Ammon's horn (tissue), 1 donor: ENCODE results near the gene DNAH1.

Experiments
- DNase-seq: peaks from one replicate; pipeline ENCODE4 v3.0.0-alpha.2; 2016; ENCODE audit warnings: low spot score

The DNAH1 gene

DNA sequence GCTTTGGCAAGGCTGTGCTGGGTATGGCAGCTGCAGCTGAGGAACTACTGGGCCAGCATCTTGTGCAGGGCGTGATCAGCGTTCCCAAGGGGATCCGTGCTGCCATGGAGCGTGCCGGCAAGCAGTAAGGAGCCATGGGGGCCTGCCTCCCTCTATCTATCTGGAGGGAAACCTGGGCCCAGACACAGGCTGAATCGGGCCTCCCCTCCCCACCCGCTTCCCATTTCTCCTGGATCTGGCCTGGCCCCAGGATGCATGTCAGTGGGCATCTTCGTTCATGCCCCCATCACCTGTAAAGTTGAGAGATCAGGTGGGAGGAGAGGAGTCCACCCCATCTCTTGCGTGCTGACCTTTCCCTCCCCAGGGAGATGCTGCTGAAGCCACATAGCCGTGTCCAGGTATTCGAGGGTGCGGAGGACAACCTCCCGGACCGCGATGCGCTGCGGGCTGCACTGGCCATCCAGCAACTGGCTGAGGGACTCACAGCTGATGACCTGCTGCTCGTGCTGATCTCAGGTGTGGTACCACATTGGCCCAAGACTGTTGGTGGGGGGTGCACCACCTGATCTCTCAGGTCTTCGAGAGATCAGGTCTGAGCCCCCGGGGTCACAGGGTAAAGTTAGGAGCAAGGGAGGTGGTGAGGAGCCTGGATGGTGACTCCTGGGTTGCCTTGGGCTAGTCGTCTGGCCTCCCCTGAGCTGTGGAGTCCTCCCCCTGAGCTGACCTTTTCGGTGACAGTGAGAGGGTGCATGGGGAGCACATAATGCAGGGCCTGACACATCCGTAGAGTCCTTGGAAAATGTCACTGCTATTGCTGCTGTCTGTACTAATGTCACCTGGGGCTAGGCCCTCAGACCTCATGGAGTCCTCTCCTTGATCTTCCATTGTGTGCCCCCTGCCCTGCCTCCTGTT is 25.3 kb upstream of the DNAH1 start:
- no peak for DNase-seq

DNA sequence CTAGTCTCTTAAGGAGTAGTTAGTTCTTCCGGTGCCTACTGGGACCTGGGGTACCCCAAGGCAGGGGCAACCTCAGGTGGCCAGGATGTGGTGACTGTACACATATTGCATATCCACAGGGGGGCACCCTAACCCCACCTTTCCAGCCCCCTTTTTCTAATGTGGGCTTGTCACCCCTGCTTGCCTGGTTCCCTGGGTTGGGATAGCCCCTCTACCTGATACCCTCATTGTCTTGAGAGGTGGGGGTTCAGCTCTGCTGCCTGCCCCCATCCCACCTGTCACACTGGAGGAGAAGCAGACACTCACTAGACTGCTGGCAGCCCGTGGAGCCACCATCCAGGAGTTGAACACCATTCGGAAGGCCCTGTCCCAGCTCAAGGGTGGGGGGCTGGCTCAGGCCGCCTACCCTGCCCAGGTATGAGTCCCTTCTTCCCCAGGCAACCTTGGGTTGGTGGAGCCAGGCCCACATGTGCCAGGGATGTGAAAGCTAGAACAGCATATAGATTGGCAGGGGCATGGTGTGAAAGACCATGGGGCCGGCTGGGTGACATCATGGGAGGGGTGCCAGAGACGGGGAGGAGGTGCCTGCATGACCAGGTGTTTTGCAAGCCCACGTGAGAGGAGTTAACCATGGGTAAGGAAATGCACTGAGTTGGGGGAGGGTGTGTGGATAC is 24.5 kb upstream of the DNAH1 start:
- DNase-seq = no peak

DNA sequence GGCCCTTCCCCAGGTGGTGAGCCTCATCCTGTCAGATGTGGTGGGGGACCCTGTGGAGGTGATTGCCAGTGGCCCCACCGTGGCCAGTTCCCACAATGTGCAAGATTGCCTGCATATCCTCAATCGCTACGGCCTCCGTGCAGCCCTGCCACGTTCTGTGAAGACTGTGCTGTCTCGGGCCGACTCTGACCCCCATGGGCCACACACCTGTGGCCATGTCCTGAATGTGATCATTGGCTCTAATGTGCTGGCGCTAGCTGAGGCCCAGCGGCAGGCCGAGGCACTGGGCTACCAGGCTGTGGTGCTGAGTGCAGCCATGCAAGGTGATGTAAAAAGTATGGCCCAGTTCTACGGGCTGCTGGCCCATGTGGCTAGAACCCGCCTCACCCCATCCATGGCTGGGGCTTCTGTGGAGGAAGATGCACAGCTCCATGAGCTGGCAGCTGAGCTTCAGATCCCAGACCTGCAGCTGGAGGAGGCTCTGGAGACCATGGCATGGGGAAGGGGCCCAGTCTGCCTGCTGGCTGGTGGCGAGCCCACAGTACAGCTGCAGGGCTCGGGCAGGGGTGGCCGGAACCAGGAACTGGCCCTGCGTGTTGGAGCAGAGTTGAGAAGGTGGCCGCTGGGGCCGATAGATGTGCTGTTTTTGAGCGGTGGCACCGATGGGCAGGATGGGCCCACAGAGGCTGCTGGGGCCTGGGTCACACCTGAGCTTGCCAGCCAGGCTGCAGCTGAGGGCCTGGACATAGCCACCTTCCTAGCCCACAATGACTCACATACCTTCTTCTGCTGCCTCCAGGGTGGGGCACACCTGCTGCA is 23.7 kb upstream of the DNAH1 start:
- no peak for DNase-seq

DNA sequence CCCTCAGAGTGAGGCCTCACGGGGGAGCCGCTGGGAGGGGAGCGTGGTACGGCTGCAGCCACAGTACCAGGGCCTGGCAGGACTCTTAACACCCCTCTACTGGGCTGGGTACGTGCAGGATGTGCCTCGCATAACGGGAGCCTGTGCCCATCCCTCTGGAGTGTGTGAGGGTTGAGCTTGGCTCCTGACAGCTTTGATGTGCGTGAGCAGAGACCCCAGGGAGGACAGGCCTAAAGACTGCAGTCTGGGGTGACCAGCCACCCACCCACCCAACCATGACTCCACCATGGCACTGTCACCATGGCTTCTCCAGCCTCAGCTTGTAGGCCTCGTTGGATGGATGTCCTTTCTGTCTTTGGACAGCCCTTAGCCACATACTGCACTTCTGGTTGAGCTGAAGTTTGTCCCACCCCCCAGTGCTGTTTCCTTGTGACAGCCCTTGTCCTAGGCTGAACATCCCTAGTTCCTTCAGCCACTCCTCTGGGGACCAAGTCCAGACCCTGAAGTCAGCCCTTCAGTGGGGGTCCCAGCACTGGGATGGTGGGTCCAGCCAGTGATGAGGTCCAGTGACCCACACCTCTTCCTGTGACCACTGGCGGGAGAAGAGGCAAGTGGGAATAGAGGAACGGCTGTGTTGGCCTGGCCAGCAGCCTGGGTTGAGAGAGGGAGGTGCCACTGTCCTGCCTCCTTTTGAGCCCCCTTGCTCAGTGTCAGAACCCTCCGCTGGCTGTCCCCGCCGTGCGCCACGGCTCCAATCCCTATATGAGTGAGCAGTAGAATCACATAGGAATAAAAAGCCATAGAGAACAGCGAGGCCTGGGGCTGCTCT is 22.4 kb upstream of the DNAH1 start:
- DNase-seq = no peak

DNA sequence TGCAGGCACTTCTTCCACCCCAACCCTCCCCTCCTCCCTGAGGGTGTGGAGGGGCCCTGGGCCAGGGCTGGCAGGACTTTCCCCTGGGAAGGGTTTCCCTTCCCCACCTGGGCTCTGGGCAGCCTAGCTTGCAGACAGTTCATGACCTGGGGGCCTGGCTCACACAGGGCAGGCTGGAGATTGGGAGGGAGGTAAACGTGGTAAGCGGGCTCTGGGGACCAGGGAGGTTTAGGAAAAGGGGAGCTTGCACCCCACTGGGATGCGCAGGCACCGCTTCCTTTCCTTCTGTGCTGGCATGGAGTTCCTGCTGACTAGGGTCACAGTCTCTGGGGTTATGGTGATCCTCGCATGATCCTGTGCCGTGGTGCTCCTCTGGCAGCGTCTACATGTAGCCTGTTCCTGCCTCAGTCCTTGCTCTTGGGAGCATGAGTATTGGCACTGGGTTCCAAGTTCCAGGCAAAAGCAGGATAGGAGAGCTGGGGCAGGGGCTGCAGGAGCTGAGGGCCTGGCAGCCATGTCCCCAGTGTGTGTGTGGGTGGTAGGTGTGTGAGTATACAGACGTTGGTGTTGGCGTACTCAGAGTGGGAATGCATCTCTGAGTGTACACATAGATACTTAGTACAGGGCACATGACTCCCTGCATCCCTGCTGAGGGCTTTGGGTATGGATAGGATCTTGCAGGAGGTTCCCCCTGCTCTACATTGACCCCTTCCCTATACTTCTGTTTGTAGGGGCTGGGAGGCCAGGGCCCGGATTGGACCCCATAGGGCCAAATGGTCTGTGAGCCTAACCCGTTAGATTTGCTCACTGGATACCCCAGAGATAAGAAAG is 21.6 kb upstream of the DNAH1 start:
- no peak for DNase-seq

DNA sequence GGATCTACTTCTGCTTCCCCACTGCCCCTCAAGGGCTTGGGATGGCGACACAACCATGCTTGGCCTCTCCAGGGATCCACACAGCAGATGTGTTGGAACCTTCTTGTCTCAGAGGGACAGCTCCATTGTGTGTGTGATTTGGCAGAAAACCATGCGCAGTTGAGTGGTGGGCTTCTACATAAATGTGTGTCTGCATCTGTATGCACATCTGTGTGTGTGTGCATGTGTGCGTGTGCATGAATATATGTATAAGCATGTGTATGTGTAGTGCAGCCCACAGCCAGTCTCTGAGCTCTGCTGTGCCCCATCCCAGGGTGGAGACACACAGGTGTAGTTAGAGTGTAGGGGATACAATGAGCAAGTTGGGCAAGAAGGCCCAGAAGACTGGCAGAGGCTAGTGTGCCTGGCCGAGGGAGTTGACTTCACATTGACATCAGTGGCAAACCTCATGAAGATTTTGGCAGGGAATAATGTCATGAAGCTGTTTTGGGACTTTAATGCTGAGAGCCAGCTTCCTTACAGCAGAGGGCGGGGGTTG is 20.4 kb upstream of the DNAH1 start:
- no peak for DNase-seq

DNA sequence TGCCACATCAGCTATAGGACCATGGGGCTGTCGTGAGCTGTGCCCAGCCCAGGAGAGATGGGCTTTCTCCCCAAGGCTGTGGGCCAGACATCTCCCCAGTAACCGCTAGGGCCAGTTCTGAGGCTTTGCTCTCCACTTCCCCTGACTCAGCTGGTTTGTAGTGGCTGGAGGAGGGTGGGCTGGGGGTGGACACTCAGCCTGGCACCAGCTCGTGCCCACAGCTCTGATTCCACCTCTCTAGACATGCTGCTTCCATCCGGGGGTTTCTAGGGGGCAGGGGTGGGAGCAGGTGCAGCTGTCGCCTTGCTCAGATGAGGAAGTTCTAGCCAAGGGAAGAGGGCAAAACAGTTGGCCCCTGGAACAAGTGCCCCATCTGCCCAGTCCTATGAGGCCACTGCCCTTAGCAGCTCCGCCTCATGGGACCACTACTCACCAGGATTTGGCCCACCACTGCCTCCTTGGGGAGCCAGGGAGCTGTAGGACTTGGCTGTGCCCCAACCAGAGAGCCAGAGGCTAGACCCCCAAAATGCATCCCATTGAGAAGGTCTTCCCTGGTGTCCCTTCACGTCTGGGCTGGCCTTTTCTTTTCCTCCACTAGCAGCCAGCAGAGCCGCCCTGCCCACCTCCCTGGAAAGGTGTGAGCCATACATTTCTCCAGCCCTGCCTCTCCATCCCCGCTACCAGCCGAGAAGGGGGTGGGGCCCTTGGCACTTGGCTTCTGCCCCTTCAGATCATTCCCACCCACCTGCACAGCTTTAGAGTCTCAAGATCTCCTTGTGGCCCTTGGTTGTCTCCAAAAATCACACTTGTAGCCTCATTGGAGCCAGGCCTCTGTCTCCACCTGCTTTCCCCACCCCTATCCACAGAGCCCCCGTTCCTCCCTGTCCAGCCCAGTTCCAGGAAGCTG is 18.6 kb upstream of the DNAH1 start:
- DNase-seq = no peak

DNA sequence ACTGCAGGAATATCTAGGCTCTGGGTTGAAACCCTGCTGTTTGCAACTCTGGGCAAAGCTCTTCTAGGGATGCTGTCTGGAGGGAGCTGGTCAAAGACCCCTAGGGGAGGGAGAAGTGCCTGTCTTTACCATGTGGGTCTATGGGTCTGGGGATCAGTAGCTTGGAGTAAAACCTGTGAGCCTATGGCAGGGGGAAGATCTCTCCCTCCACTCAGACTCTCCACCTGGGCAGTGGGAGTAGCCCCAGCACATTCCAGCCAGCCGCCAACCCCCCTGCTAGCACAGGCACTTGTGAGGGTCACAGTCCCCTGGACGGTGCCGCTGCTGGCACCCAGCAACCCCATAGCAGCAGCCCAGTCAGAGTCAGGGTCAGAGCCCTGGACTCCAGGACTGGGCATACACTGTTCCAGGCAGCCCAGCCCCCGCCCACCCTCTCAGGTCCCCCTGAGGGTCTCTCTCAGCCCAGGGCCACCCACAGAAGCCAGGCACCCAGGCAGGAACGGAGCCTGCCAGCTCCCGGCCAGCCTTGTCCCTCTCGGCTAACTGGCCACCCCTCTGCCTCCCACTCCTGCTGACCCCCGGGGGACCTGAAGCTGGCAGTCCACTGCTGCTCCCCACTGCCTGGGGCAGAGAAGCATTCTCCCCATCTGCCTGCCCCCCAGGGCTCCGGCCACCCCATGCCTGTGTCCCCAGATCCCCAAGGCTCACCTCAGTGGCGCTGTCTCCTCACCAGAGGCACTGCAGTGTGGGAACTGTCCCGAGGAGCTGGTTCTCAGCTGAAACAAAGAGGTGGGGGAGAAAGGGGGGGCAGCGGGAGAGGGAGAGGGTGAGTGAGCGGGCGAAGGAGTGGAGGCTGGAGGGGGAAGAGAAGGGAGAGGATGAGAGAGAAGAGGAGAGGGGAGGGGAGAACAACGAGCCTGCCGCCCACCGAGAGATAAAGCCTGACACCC is 17.7 kb upstream of the DNAH1 start:
- DNase-seq = no peak

DNA sequence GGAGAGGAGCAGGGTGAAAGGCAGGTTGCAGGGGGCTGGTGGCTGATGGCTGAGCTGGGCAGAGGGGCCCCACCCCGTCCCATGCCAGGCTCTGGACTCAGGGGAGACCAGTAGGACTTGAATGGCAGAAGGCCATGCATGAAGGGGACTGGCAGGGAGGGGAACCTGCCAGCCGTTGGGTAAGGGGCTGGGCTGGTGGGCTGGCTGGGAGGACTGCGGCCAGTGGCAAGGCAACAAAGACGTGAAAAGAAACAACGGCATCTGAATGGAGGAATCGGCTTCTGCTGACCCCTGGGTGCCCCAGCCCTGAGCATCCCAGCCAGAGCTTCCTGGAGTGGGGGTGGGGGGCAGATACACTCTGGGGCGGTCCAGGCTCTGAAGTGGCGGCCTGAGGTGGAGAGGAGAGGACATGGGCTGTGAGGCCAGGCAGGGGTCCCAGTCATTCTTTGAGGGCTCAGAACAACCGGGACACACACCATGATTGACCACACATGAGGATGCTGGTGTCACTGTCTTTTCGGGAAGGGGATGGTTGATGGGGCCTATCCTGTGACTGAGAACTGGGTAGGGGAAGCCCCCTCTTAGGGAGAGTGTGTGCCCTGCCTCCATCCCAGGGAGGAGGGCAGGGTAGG is 16.8 kb upstream of the DNAH1 start:
- DNase-seq = no peak

DNA sequence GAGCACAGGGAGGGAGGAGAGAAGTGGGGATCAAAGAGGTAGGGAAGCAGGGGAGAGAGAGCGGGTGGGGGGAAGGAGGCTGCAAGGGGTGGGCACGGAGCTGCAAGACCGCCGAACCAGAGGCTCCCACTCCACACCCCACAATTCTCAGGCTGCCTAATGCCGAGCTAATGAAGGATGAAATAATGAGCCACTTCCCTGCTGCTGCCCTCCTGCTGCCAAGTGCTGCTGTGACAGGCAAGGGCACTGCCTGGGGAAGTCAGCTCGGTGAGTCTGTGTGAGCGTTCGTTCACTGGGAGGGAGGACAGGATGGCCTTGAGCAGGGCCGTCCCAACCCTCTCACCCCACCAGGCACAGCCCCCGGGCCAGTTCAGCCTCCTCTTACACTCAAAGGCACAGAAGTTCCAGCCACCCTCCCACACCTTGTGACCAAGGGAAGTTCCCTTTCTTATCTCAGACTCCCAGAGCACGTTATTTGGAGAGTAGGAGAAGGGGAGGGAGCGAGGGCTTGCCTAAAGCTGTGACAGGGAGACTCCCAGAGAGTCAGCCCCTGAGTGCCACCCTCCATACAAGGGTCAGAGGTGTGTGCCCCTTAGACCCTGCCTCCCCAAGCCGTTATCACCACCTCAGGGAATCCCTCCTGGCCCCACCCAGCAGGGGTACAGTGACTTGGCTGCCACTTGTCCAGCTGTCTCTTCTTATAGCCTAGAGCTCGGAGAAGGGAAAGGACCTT is 16.1 kb upstream of the DNAH1 start:
- peak; percentile 37 for DNase-seq

DNA sequence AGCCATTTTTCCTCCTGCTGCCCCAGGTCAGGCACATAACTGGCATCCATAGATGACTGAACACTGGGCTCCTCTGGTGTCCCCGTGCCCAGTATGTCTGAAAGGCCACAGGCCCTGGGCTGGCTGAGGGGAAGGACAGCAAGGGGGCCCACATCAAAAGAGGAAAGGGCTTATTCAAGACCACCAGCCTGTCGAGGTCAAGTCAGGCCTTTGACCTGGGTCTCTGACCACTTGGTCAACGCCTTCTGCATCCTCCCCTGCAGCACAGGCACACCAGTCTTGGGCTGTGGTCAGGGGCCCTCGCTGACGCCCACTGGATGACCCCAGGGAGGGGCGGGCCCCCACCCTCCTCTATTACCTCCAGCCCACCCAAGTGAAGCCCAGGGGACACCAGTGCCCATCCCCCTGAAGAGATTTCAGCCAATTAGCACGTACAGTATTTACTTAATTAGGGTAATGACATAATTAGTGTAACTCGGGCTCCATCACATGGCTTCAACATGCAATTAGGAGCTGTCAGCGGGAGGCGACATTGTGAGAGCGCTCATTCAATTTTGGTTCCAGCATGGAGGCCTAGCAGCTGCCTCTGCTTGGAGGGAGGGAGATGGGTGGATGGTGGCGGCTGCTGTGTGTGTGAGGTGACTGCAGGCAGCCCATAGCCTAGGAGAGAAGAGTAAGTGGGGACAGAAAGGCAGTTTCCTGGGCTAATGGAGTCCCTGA is 13.5 kb upstream of the DNAH1 start:
- DNase-seq = peak; percentile 50

DNA sequence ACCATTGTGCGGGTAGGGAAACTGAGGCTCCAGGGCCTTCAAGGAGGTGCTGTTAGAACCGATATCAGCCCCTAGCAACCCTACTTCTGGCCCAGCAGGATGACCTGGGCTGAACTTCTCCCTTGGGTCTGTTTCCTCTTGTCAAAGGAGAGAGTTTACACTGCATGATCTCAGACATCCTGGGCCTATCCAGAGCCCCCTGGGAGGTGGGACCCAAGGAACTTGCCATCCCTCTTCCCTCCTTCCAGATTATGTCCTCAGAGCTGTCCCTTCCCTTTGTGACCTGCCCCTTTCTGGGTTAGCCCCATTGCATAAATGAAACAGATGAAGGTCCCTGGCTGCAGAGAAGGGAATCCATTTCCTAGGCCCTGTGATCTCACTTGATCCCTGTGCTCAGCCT is 12.3 kb upstream of the DNAH1 start:
- no peak for DNase-seq

DNA sequence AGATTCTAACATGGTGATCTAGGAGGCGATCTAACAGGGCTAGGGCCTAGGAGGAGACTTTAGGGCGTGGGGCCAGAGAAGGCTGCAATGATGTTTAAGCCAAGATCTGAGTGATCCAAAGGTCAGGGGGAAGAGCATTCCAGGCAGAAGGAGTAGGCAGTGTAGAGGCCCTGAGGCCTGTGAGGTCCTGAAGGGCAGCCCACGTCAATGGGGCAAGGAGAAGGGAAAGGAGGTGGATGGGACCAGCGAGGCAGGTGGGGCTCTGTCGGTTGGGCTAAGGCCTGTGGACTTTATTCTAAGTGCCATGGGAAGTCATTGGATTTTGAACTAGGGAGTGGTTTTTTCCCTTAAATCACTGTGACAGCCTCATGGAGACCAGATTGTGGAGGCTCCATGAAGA is 10.2 kb upstream of the DNAH1 start:
- no peak for DNase-seq

DNA sequence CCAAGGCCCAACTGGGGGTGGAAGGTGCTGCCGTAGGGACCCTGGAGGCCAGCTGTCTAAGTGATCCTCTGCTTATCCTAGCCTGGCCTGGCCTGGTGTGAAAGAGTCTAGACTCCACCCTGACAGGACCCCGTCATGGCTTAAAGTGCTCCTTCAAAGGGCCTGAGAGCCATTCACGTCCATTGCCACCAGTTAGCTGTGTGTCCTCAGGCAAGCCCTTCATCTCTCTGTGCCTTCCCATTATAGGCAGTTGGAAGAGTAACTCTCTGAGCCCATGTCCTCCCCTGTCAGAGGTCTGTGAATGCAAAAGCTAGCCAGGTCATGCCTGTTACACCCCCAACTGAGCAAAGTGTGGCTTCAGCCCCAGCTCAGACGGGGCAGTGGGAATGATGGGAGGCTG is 9.1 kb upstream of the DNAH1 start:
- DNase-seq = no peak

DNA sequence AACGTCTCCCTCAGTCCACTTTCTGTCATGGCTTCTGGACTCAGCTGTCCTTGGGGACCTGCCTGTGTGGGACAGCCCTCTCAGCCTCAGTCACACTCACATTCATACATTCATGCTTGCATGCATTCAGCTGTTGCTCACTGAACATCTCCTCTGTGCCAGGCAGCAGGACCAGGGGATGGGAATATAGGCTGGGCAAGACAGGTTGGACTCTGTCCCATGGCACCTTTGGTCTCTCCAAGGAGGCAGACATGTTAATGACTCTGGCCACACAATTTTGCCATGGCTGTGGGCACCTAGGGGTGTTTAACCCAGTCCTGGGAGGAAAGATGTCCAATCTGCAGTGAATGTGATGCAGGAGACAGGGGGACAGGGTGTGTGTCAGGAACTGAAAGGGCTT is 7.8 kb upstream of the DNAH1 start:
- DNase-seq = no peak

DNA sequence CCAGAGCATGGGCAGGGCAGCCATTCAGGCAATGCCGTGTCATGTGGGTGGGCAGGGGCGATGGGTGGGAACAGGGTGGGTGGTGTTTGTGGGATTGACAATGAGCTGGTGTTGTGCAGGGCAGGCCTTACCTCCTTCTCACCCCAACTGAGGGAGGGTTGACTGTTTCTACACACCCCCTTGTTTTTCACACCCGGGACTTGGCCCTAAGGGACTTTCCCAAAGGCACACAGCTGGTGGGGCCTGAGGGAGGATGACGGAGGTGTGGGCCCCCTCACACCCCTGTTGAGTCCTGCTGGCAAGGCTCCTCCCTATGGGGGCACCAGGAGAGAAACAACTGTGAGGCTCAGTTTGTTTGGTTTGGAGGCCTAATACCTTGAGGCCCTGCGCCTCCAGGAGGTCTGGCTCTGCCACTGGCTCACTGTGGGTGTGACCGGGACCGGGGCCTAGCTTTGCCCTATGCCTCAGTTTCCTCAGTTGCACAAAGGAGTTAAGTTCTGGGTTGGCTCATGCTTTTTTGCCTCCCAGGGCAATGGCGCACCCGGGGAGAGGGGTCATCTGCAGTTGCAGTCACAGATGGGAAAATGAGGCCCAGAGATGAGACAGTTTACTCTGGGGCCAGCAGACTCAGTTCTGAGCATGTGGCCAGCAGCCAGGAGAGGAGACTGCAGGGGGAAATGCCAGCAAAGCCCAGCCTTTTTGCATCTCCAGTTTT is 5.1 kb upstream of the DNAH1 start:
- DNase-seq = no peak
